Breast epithelium (tissue), 4 donors: ENCODE results near the gene SLC34A3. TPM values are rescaled to one million over a fixed set of nuclear protein-coding genes. Genes with fewer than 3 reads are reported as not detected.
A peak's percentile ranks its signal among the peaks of the same experiment; 100 is the strongest.

Source experiments
- DNase-seq, 2 donors: peaks; one replicate each; pipeline ENCODE4 v3.0.0-alpha.2; 2019; ENCODE audit warnings: low spot score in 2 of 2
- H3K27ac ChIP-seq, 2 donors: fragments of 200-600 bp; sonication (generic) in 1 of 2; one replicate each; pipeline ENCODE4 v1.5.1; 2016 to 2019; ENCODE audit warnings: mild to moderate bottlenecking in 1 of 2
- H3K27me3 ChIP-seq, 2 donors: fragments of 200-600 bp; sonication (generic) in 1 of 2; one replicate each; pipeline versions ENCODE4 v1.5.1 to v1.6.0; 2017 to 2019; ENCODE audit warnings: control low read depth in 1 of 2, mild to moderate bottlenecking in 1 of 2
- H3K36me3 ChIP-seq: fragments of 200-600 bp; one replicate; pipeline ENCODE4 v1.5.1; 2019
- H3K4me1 ChIP-seq, 2 donors: fragments of 200-600 bp; sonication (generic); one replicate each; pipeline ENCODE4 v1.5.1; 2016 to 2019; ENCODE audit warnings: control low read depth in 1 of 2
- H3K4me3 ChIP-seq, 3 donors: fragments of 200-600 bp; sonication (generic); 1 replicate in 2 of 3; 2 replicates in 1 of 3; pipeline ENCODE4 v1.5.1; 2016 to 2019; ENCODE audit warnings: mild to moderate bottlenecking in 3 of 3, moderate library complexity in 2 of 3
- H3K9me3 ChIP-seq, 2 donors: fragments of 200-600 bp; sonication (generic) in 1 of 2; one replicate each; pipeline ENCODE4 v1.5.1; 2016 to 2019; ENCODE audit warnings: control low read depth in 1 of 2
- CTCF ChIP-seq, 3 donors: fragments of 450-650 bp; IDR thresholded peaks; one replicate each; pipeline ENCODE4 v1.5.1; 2016 to 2017; ENCODE audit warnings: antibody characterized with exemption in 3 of 3, mild to moderate bottlenecking in 3 of 3, moderate library complexity in 3 of 3
- POLR2A ChIP-seq: fragments of 450-650 bp; IDR thresholded peaks from one replicate; pipeline ENCODE4 v1.6.1; 2016; ENCODE audit warnings: antibody characterized with exemption, mild to moderate bottlenecking, moderate library complexity
- POLR2AphosphoS5 ChIP-seq, 3 donors: sonication (generic); formaldehyde crosslinking; IDR thresholded peaks; one replicate each; pipeline ENCODE4 v1.6.1; 2017; ENCODE audit warnings: antibody characterized with exemption in 3 of 3
- intact Hi-C: fragments of 100-400 bp; cut with DNase I; formaldehyde crosslinking; loops from one replicate; pipeline ENCODE4 v1.15.1; 2023; ENCODE audit warnings: low total_unique reads
- total RNA-seq, 3 donors: library from RNA; depleted of rRNA; stranded (reverse); fragments of >200 nt; gene quantifications; one replicate each; pipeline ENCODE4 v1.1.0, GENCODE V29; 2016

Gene SLC34A3
- total RNA-seq, 3 donors from 2014 or later: not detected

GRCh38 chr9:137213160-137214060 lies 17.3 kb upstream of the SLC34A3 start:
- TF ChIP-seq CTCF (IDR thresholded peaks at IDR 0.05): no peak
- TF ChIP-seq POLR2A: no peak
- no peak for TF ChIP-seq POLR2AphosphoS5 (IDR thresholded peaks at IDR 0.05)
- H3K9me3 ChIP-seq: no peaks in the 10 kb centered on the region
- peak overlapping the region in 2 of 3 donors; percentile 19 to 48 for H3K4me3 ChIP-seq
- DNase-seq: no peak
- intact Hi-C loops: no loop called here
- no peaks in the 10 kb centered on the region for H3K27me3 ChIP-seq
- peaks cover 0 to 17% of the 10 kb centered on the region in 2 donors for H3K4me1 ChIP-seq
- H3K36me3 ChIP-seq: no peaks in the 10 kb centered on the region
- peak overlapping the region in 1 of 2 donors; percentile 74 for H3K27ac ChIP-seq

- intact Hi-C loops: no loop called here
- Histone ChIP-seq H3K4me3 (no peak overlapping the region), H3K27me3 (no peaks in the 10 kb centered on the region), H3K27ac (no peak overlapping the region), H3K4me1 (peaks cover 0 to 25% of the 10 kb centered on the region in 2 donors), H3K36me3 (no peaks in the 10 kb centered on the region), H3K9me3 (no peaks in the 10 kb centered on the region)
- no peak for DNase-seq
- no peak for TF ChIP-seq POLR2A
- no peak for TF ChIP-seq POLR2AphosphoS5 (IDR thresholded peaks at IDR 0.05)
- no peak for TF ChIP-seq CTCF (IDR thresholded peaks at IDR 0.05)
These were observed 16.1 kb upstream of the SLC34A3 start for GRCh38 chr9:137214620-137215019.

GRCh38 chr9:137215196-137215986 lies 15.3 kb upstream of the SLC34A3 start:
- no peaks in the 10 kb centered on the region for H3K36me3 ChIP-seq
- intact Hi-C loops: no loop called here
- no peak for TF ChIP-seq POLR2AphosphoS5 (IDR thresholded peaks at IDR 0.05)
- TF ChIP-seq CTCF (IDR thresholded peaks at IDR 0.05): no peak
- TF ChIP-seq POLR2A: no peak
- H3K4me3 ChIP-seq: no peak overlapping the region
- DNase-seq: no peak
- no peaks in the 10 kb centered on the region for H3K27me3 ChIP-seq
- H3K4me1 ChIP-seq: peaks cover 0 to 25% of the 10 kb centered on the region in 2 donors
- H3K27ac ChIP-seq: no peak overlapping the region
- H3K9me3 ChIP-seq: no peaks in the 10 kb centered on the region

- peak overlapping the region in 1 of 2 donors; percentile 88 for H3K27ac ChIP-seq
- TF ChIP-seq POLR2AphosphoS5 (IDR thresholded peaks at IDR 0.05) (no peak), POLR2A (no peak), CTCF (IDR thresholded peaks at IDR 0.05) (no peak)
- intact Hi-C loops: no loop called here
- no peaks in the 10 kb centered on the region for H3K36me3 ChIP-seq
- DNase-seq: no peak
- no peaks in the 10 kb centered on the region for H3K9me3 ChIP-seq
- H3K4me3 ChIP-seq: peak overlapping the region in 1 of 3 donors; percentile 63
- peaks cover 0 to 25% of the 10 kb centered on the region in 2 donors for H3K4me1 ChIP-seq
- H3K27me3 ChIP-seq: no peaks in the 10 kb centered on the region
These were observed 14.3 kb upstream of the SLC34A3 start for GRCh38 chr9:137216188-137216965.
